SK-N-SH treated with all-trans-retinoic acid at 6 μM for 48 hours (cell line): ENCODE data around the gene CENPT.
A peak's percentile ranks its signal among the peaks of the same experiment; 100 is the strongest.

Experiments
- ATAC-seq: fragments of 200-7000 bp; cut with Tn5 transposase; 3 replicates; pipeline ENCODE4 v1.9.1; 2020; ENCODE audit warnings: mild to moderate bottlenecking, moderate library complexity
- ARNTL ChIP-seq: fragments of 450-650 bp; formaldehyde crosslinking; IDR thresholded peaks from 2 replicates; pipeline ENCODE4 v1.5.0; 2020; ENCODE audit warnings: low read depth, mild to moderate bottlenecking, moderate library complexity, borderline replicate concordance
- CSDC2 ChIP-seq: fragments of 250-450 bp; sonication (Bioruptor Pico); IDR thresholded peaks from 2 replicates; pipeline ENCODE4 v1.5.0; 2020; ENCODE audit warnings: mild to moderate bottlenecking, moderate library complexity
- ESRRG ChIP-seq: fragments of 250-450 bp; sonication (Bioruptor Pico); IDR thresholded peaks from 2 replicates; pipeline ENCODE4 v1.6.1; 2021; ENCODE audit warnings: mild to moderate bottlenecking
- GLIS3 ChIP-seq: fragments of 250-450 bp; sonication (Bioruptor Pico); IDR thresholded peaks from 2 replicates; pipeline ENCODE4 v1.5.0; 2020; ENCODE audit warnings: mild to moderate bottlenecking, moderate library complexity
- ISL1 ChIP-seq: fragments of 250-450 bp; sonication (Bioruptor Pico); IDR thresholded peaks from 2 replicates; pipeline ENCODE4 v2.1.2; 2022; ENCODE audit warnings: mild to moderate bottlenecking, moderate library complexity
- OSR1 ChIP-seq: fragments of 250-450 bp; sonication (Bioruptor Pico); IDR thresholded peaks from 2 replicates; pipeline ENCODE4 v1.8.0; 2022; ENCODE audit warnings: moderate library complexity, mild to moderate bottlenecking, inconsistent platforms
- PPARA ChIP-seq: fragments of 250-450 bp; sonication (Bioruptor Pico); IDR thresholded peaks from 2 replicates; pipeline ENCODE4 v1.5.0; 2020; ENCODE audit warnings: mild to moderate bottlenecking, borderline replicate concordance
- RARB ChIP-seq: fragments of 250-450 bp; sonication (Bioruptor Pico); IDR thresholded peaks from 2 replicates; pipeline ENCODE4 v1.8.0; 2021; ENCODE audit warnings: mild to moderate bottlenecking, moderate library complexity
- SNAI2 ChIP-seq: fragments of 250-450 bp; sonication (Bioruptor Pico); IDR thresholded peaks from 2 replicates; pipeline ENCODE4 v1.5.0; 2020; ENCODE audit warnings: mild to moderate bottlenecking, moderate library complexity
- TCF4 ChIP-seq: fragments of 250-450 bp; sonication (Bioruptor Pico); IDR thresholded peaks from 2 replicates; pipeline ENCODE4 v1.8.0; 2021; ENCODE audit warnings: mild to moderate bottlenecking, moderate library complexity, borderline replicate concordance
- TOX ChIP-seq: fragments of 250-450 bp; sonication (Bioruptor Pico); IDR thresholded peaks from 2 replicates; pipeline ENCODE4 v1.8.0; 2021; ENCODE audit warnings: mild to moderate bottlenecking, moderate library complexity, borderline replicate concordance
- TSHZ2 ChIP-seq: fragments of 250-450 bp; sonication (Bioruptor Pico); IDR thresholded peaks from 2 replicates; pipeline ENCODE4 v1.5.0; 2020; ENCODE audit warnings: mild to moderate bottlenecking, moderate library complexity
- ZC3H10 ChIP-seq: fragments of 250-450 bp; sonication (Bioruptor Pico); IDR thresholded peaks from 2 replicates; pipeline ENCODE4 v1.5.1; 2021; ENCODE audit warnings: mild to moderate bottlenecking, moderate library complexity
- ZFP3 ChIP-seq: fragments of 250-450 bp; sonication (Bioruptor Pico); IDR thresholded peaks from 2 replicates; pipeline ENCODE4 v1.5.0; 2020; ENCODE audit warnings: mild to moderate bottlenecking, moderate library complexity
- ZFP30 ChIP-seq: fragments of 450-650 bp; formaldehyde crosslinking; IDR thresholded peaks from 2 replicates; pipeline ENCODE4 v1.5.0; 2022; ENCODE audit warnings: mild to moderate bottlenecking, moderate library complexity
- TF ChIP-seq, protein P1 (sequence below): fragments of 250-450 bp; sonication (Bioruptor Pico); IDR thresholded peaks from 2 replicates; pipeline ENCODE4 v1.8.0; 2021; ENCODE audit warnings: low read depth, mild to moderate bottlenecking, moderate library complexity, borderline replicate concordance
- TF ChIP-seq, protein P2 (sequence below): fragments of 250-450 bp; sonication (Bioruptor Pico); IDR thresholded peaks from 2 replicates; pipeline ENCODE4 v1.8.0; 2020; ENCODE audit warnings: mild to moderate bottlenecking, moderate library complexity, borderline replicate concordance
- TF ChIP-seq, protein P3 (sequence below): fragments of 250-450 bp; sonication (Bioruptor Pico); IDR thresholded peaks from 2 replicates; pipeline ENCODE4 v1.5.1; 2021; ENCODE audit warnings: mild to moderate bottlenecking, moderate library complexity

CENPT gene

DNA sequence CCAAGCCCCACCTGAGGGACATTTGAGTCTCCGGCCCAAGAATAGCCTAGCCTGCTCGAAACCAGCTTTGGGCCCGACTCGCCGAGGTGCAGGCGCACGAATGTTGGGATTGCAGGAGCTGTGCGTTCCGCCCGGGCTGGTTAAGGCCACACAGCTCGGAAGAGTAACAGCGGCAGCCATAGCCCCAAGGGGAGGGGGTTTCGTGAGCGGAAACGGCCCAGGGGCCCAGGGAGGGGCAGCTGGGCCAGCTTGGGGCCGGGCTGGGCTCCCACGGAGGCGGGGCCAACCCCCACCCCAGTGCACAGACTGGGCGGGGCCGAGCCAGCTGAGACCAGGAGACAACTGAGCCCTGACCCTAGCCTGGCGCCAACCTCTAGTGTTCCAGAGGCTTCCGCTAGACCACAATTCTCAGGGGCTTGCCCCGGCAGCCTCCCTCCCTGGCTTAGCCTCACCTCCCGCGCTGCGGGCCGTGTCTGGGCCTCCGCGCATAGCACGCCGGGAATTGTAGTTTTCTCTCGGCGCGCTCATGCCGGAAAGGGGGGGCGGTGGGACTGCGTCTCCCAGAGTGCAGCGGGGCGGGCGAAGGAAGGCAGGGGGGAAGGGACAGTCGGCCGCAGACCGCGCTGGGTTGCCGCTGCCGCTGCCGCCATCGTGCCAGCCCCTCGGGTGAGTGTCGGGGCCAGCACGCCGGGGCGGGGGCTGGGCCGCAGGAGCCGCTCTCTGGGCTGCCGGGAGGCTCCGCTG is 1.0 kb downstream of the CENPT start, which contains the start of gene NUTF2:
Gene NUTF2 (plus strand): TSS at position 614 of the 744 bp plus-strand sequence. CDS start 18,198 bp downstream, outside the sequence.
- peak; percentile 71 for ATAC-seq

DNA sequence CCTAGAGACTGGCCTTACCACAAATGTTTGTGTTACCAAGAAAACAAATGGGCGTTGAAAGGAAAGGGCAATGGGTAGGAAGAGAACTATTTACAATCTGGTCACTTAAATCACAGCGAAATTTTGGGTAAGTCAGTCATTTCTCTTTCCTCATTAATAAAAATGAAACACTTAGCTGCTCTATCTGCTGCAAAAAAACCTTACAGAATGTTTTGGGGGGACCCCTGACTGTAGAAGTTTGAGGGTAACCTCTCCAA is 1.5 kb downstream of the CENPT start:
- no peak for ATAC-seq
- TF ChIP-seq ZFP3 (CRISPR knock-in tag) (no peak), TOX (CRISPR knock-in tag) (no peak), TCF4 (no peak), GLIS3 (no peak), CSDC2 (CRISPR knock-in tag) (no peak), ZC3H10 (CRISPR knock-in tag) (no peak)
- TF ChIP-seq, protein P1, sequence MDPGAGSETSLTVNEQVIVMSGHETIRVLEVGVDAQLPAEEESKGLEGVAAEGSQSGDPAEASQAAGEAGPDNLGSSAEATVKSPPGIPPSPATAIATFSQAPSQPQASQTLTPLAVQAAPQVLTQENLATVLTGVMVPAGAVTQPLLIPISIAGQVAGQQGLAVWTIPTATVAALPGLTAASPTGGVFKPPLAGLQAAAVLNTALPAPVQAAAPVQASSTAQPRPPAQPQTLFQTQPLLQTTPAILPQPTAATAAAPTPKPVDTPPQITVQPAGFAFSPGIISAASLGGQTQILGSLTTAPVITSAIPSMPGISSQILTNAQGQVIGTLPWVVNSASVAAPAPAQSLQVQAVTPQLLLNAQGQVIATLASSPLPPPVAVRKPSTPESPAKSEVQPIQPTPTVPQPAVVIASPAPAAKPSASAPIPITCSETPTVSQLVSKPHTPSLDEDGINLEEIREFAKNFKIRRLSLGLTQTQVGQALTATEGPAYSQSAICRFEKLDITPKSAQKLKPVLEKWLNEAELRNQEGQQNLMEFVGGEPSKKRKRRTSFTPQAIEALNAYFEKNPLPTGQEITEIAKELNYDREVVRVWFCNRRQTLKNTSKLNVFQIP: no peak
- TF ChIP-seq, all 23 proteins: peak for 0

More for the DNA sequence above, 1.0 kb downstream of the CENPT start, which contains the start of gene NUTF2:
- no peak for TF ChIP-seq SNAI2 (CRISPR knock-in tag)
- no peak for TF ChIP-seq ARNTL (CRISPR knock-in tag)
- TF ChIP-seq RARB: no peak
- TF ChIP-seq, protein P2, sequence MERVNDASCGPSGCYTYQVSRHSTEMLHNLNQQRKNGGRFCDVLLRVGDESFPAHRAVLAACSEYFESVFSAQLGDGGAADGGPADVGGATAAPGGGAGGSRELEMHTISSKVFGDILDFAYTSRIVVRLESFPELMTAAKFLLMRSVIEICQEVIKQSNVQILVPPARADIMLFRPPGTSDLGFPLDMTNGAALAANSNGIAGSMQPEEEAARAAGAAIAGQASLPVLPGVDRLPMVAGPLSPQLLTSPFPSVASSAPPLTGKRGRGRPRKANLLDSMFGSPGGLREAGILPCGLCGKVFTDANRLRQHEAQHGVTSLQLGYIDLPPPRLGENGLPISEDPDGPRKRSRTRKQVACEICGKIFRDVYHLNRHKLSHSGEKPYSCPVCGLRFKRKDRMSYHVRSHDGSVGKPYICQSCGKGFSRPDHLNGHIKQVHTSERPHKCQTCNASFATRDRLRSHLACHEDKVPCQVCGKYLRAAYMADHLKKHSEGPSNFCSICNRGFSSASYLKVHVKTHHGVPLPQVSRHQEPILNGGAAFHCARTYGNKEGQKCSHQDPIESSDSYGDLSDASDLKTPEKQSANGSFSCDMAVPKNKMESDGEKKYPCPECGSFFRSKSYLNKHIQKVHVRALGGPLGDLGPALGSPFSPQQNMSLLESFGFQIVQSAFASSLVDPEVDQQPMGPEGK (CRISPR knock-in tag): peak; percentile 70; the same call in 1 of the 2 replicates
- TF ChIP-seq TSHZ2 (CRISPR knock-in tag): 0 out of 2 replicates have a peak, but pooled peaks have one; percentile 28
- TF ChIP-seq TCF4: no peak
- TF ChIP-seq ESRRG: no peak
- TF ChIP-seq, protein P3, sequence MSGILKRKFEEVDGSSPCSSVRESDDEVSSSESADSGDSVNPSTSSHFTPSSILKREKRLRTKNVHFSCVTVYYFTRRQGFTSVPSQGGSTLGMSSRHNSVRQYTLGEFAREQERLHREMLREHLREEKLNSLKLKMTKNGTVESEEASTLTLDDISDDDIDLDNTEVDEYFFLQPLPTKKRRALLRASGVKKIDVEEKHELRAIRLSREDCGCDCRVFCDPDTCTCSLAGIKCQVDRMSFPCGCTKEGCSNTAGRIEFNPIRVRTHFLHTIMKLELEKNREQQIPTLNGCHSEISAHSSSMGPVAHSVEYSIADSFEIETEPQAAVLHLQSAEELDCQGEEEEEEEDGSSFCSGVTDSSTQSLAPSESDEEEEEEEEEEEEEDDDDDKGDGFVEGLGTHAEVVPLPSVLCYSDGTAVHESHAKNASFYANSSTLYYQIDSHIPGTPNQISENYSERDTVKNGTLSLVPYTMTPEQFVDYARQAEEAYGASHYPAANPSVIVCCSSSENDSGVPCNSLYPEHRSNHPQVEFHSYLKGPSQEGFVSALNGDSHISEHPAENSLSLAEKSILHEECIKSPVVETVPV: no peak
- TF ChIP-seq, all 23 proteins: peak for 2

DNA sequence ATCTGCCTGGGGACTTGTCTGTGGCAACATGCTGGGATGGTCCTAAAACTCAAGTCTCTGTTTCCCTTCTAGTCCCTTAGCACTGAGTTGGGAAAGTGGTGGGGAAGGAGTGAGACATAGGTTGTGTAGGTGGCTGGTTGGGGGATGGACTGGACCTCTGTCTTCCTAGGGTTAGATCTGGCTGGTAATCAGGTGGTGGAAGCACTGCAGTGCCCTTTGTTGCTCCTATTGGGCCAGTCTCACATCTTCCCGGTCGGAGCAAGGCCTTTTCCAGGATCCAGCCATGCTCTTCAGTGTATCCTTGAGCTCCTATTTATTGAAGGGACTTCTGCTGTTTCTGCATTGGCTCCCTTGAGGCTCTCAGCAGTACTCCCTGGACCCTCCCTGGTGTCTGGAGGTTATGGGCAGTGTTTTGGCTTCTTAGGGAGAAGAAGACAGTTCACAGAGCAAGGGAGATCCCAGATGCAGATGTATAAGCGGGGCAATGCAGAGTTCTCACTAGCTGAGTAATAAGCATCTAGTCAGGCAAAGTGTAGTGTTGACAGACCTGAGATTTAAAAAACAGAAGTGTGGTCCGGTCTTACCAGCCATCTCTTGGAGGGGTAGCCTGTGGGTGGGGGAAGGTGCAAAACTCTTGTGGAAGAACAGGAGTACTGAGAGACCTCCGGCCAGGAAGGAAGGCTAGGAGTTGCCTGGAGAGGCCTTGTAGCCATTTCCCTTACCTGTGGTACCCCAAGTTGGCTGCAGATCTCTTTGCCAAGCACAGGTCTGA is 2.0 kb downstream of the CENPT start:
- no peak for ATAC-seq
- TF ChIP-seq ISL1 (no peak), TCF4 (no peak), TSHZ2 (CRISPR knock-in tag) (no peak), OSR1 (no peak), GLIS3 (no peak), CSDC2 (CRISPR knock-in tag) (no peak), ARNTL (CRISPR knock-in tag) (no peak), ZFP30 (no peak), PPARA (CRISPR knock-in tag) (no peak)
- TF ChIP-seq, protein P1: no peak
